ENCODE data around the gene AIP. TPM values are rescaled to one million over a fixed set of nuclear protein-coding genes. Genes with fewer than 3 reads are reported as not detected.

The AIP gene
- total and polyA plus RNA-seq, 2 donors (not counting 1 experiment from before 2014, with no cell fraction given), result 127 to 205 TPM

DNA sequence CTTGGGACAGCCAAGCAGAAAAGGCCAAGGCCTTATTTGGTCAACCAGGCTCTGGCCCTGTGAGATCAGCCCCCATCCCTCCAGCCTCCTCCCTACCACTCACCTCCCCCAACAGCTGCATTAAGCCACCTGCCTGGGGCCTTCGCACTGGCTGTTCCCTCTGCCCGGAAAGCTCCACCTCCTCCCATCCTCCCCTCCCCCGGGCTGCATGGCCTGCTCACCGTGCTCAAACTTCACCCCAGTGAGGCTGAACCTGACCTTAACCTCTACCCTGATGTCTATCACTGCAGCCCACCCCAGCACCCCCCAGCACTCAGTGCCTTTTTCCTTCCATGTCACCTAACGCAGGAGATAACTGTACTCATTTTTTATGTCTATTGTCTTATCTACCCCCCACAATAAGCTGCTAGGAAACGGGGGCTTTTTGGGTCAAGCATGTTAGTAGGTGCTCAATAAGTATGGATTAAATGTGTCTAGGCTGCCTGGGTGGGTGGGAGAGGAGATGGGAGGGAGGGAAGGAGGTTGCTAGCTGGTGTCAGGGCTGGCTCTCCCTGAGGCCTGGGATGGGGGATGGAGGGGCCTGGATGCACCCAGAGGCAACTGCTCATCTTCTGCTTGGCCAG lies 46.3 kb upstream of the AIP start:
- Histone ChIP-seq H3K4me3 (ENCODE audit: control extremely low read depth in 1 of 5, extremely low read depth in 1 of 5, insufficient read depth in 1 of 5, low read depth in 2 of 5, low read length in 4 of 5) (peak overlapping the region; percentile 51 to 96 (median 86)), H3K9ac (ENCODE audit: low read length) (peak overlapping the region; percentile 82), H3K4me2 (replicated peaks; ENCODE audit: low read depth, low read length, poor library complexity, severe bottlenecking) (peak overlapping the region; percentile 99), H3K27me3 (replicated peaks in 1 of 4; ENCODE audit: control extremely low read depth in 1 of 4, control insufficient read depth in 3 of 4, insufficient read depth in 4 of 4, low read length in 3 of 4) (no peaks in the 10 kb centered on the region), H3K9me3 (ENCODE audit: control extremely low read depth in 1 of 3, control insufficient read depth in 2 of 3, insufficient read depth in 1 of 3, low read length in 2 of 3) (peaks cover 0 to 3% (median 0%) of the 10 kb centered on the region in 3 donors), H4K20me1 (ENCODE audit: control insufficient read depth, insufficient read depth, low read length, poor library complexity, severe bottlenecking) (peaks cover 76% of the 10 kb centered on the region), H2AFZ (ENCODE audit: insufficient read depth, low read depth, low read length, poor library complexity, severe bottlenecking) (no peak overlapping the region), H3K36me3 (replicated peaks in 1 of 2; ENCODE audit: control extremely low read depth in 1 of 2, control insufficient read depth in 1 of 2, extremely low read depth in 1 of 2, insufficient read depth in 2 of 2, low read length in 1 of 2) (peaks cover 0 to 46% of the 10 kb centered on the region in 2 experiments), H3K4me1 (ENCODE audit: control insufficient read depth in 2 of 2, insufficient read depth in 2 of 2, low read length in 2 of 2) (peaks cover 65 to 89% of the 10 kb centered on the region in 2 donors), H3K79me2 (ENCODE audit: control insufficient read depth, insufficient read depth, low read length) (peaks cover 74% of the 10 kb centered on the region), H3K27ac (ENCODE audit: low read length in 2 of 2) (peak overlapping the region; percentile 71 to 88)
- ATAC-seq (ENCODE audit: low read depth) (peak; percentile 39), DNase-seq (peak; percentile 73)
- TF ChIP-seq, protein P1, sequence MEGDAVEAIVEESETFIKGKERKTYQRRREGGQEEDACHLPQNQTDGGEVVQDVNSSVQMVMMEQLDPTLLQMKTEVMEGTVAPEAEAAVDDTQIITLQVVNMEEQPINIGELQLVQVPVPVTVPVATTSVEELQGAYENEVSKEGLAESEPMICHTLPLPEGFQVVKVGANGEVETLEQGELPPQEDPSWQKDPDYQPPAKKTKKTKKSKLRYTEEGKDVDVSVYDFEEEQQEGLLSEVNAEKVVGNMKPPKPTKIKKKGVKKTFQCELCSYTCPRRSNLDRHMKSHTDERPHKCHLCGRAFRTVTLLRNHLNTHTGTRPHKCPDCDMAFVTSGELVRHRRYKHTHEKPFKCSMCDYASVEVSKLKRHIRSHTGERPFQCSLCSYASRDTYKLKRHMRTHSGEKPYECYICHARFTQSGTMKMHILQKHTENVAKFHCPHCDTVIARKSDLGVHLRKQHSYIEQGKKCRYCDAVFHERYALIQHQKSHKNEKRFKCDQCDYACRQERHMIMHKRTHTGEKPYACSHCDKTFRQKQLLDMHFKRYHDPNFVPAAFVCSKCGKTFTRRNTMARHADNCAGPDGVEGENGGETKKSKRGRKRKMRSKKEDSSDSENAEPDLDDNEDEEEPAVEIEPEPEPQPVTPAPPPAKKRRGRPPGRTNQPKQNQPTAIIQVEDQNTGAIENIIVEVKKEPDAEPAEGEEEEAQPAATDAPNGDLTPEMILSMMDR (IDR thresholded peaks at IDR 0.05), result no peak
- no peak for TF ChIP-seq EZH2 (IDR thresholded peaks at IDR 0.05; ENCODE audit: borderline replicate concordance, insufficient read depth, low read depth, low read length, poor library complexity, severe bottlenecking)
- Mint-ChIP-seq H3K9me3 (ENCODE audit: insufficient read depth) (no peaks in the 10 kb centered on the region), H3K27me3 (no peaks in the 10 kb centered on the region), H3K4me1 (peaks cover 90% of the 10 kb centered on the region), H3K27ac (peak overlapping the region; percentile 98), H3K4me3 (peak overlapping the region; percentile 88)
- WGBS (ENCODE audit: insufficient coverage), result 0% methylated on average over 5 of the region's 6 CpGs
- ChIA-PET CTCF (interaction anchor here (0.6 to 4.4 kb wide), 20 partner anchors 8 to 85 kb away, joined by 3 to 63 read pairs (median 7); partner anchors contain the start of genes CABP4, PITPNM1, PPP1CA and RPS6KB2), POLR2A (interaction anchor here (0.6 to 9.5 kb wide), 25 partner anchors 8 to 318 kb away, joined by 3 to 215 read pairs (median 10); partner anchors contain the start of genes AIP, ANKRD13D, CABP4 and CLCF1)
- intact Hi-C loops (cut with micrococcal nuclease), result loop anchor here (1.0 to 2.0 kb wide), 8 partner anchors 8 to 70 kb away; partner anchors contain the start of genes AIP, RPS6KB2 and TMEM134
